ENCODE measurements around the gene C22orf39.

C22orf39 gene

GRCh38 chr22:19393704-19394103 lies 53.8 kb downstream of the C22orf39 start:
- H3K9me3 Mint-ChIP-seq = no peaks in the 10 kb centered on the region
- no peaks in the 10 kb centered on the region for H3K4me1 Mint-ChIP-seq
- no peak for ATAC-seq
- H3K36me3 Mint-ChIP-seq = peaks cover 61% of the 10 kb centered on the region
- H3K27ac Mint-ChIP-seq = no peak overlapping the region
- H3K27me3 Mint-ChIP-seq = no peaks in the 10 kb centered on the region
- no peak overlapping the region for H3K4me3 Mint-ChIP-seq

All from stimulated activated memory B cell treated with anti-CD40 and anti-IgM and Interleukin-4, amounts not matched to agents 10 μg/mL and 1 μg/mL and 100 μg/mL, for 72 hours (primary cell).